DND-41 (cell line): ENCODE results near the gene NTM.

Source experiments
- ATAC-seq: fragments of 200-7000 bp; cut with Tn5 transposase; 3 replicates; pipeline ENCODE4 v1.9.1; 2021; ENCODE audit warnings: low read depth; ENCODE audit not compliant: insufficient read depth
- DNase-seq: peaks from one replicate; pipeline ENCODE4 v3.0.0-alpha.2; 2020
- H2AFZ ChIP-seq: 2 replicates; pipeline ENCODE4 v1.6.0; 2012; ENCODE audit warnings: low read depth, low read length
- H3K27ac ChIP-seq: 2 replicates; pipeline ENCODE4 v1.5.1; 2012; ENCODE audit warnings: low read length, inconsistent platforms
- H3K27me3 ChIP-seq: fragments of 200-600 bp; sonication (generic); 2 replicates; pipeline ENCODE4 v1.6.0; 2012; ENCODE audit warnings: low read length, mild to moderate bottlenecking, inconsistent platforms; ENCODE audit not compliant: insufficient read depth, poor library complexity
- H3K36me3 ChIP-seq: 2 replicates; pipeline ENCODE4 v1.5.1; 2012; ENCODE audit warnings: low read length, inconsistent platforms; ENCODE audit not compliant: insufficient read depth
- H3K4me1 ChIP-seq: 2 replicates; pipeline ENCODE4 v1.5.1; 2012; ENCODE audit warnings: mild to moderate bottlenecking, low read length; ENCODE audit not compliant: insufficient read depth
- H3K4me2 ChIP-seq: 2 replicates; pipeline ENCODE4 v1.6.0; 2012; ENCODE audit warnings: mild to moderate bottlenecking, moderate library complexity, low read length, inconsistent platforms; ENCODE audit not compliant: insufficient read depth
- H3K4me3 ChIP-seq, 2 experiments: fragments of 200-600 bp in 1 of 2; shearing (Covaris generic) in 1 of 2; 2 replicates each; pipeline ENCODE4 v1.5.1; 2012 to 2016; ENCODE audit warnings: inconsistent platforms in 2 of 2, low read length in 2 of 2, mild to moderate bottlenecking in 2 of 2, low read depth in 1 of 2, moderate library complexity in 1 of 2
- H3K79me2 ChIP-seq: 2 replicates; pipeline ENCODE4 v1.6.0; 2012; ENCODE audit warnings: low read length, inconsistent platforms; ENCODE audit not compliant: insufficient read depth
- H3K9ac ChIP-seq: 2 replicates; pipeline ENCODE4 v1.6.0; 2012; ENCODE audit warnings: low read depth, mild to moderate bottlenecking, inconsistent platforms, low read length, moderate library complexity
- H3K9me3 ChIP-seq: 2 replicates; pipeline ENCODE4 v1.5.1; 2012; ENCODE audit warnings: low read length, moderate library complexity, mild to moderate bottlenecking, inconsistent platforms; ENCODE audit not compliant: insufficient read depth, severe bottlenecking
- H4K20me1 ChIP-seq: 2 replicates; pipeline ENCODE4 v1.6.0; 2012; ENCODE audit warnings: low read length; ENCODE audit not compliant: insufficient read depth
- CTCF ChIP-seq: IDR thresholded peaks from 2 replicates; pipeline ENCODE4 v1.5.1; 2012; ENCODE audit warnings: borderline replicate concordance, low read length, moderate library complexity, mild to moderate bottlenecking; ENCODE audit not compliant: poor library complexity, severe bottlenecking; ENCODE audit errors: extremely low read depth
- EZH2 ChIP-seq: IDR thresholded peaks from 3 replicates; pipeline ENCODE4 v1.6.1; 2012; ENCODE audit warnings: borderline replicate concordance, low read depth, mild to moderate bottlenecking, moderate library complexity, low read length, inconsistent platforms; ENCODE audit not compliant: severe bottlenecking

NTM gene

GRCh38 chr11:132284611-132285010, 914.2 kb downstream of the NTM start:
- no peak for ATAC-seq
- Histone ChIP-seq H3K4me3 (no peak overlapping the region), H3K4me1 (no peaks in the 10 kb centered on the region)

GRCh38 chr11:132285631-132286030, 915.2 kb downstream of the NTM start:
- Histone ChIP-seq H3K9me3 (no peaks in the 10 kb centered on the region), H3K27ac (no peak overlapping the region), H3K36me3 (no peaks in the 10 kb centered on the region), H3K4me1 (no peaks in the 10 kb centered on the region), H3K9ac (no peak overlapping the region), H2AFZ (no peak overlapping the region), H3K79me2 (no peaks in the 10 kb centered on the region), H3K27me3 (no peaks in the 10 kb centered on the region), H3K4me2 (no peak overlapping the region), H4K20me1 (no peaks in the 10 kb centered on the region), H3K4me3 (no peak overlapping the region)
- TF ChIP-seq EZH2 (no peak), CTCF (no peak)
- no peak for ATAC-seq
- DNase-seq, result no peak

More at GRCh38 chr11:132284611-132285010, 914.2 kb downstream of the NTM start:
- Histone ChIP-seq H3K4me2 (no peak overlapping the region), H3K36me3 (no peaks in the 10 kb centered on the region), H3K79me2 (no peaks in the 10 kb centered on the region), H2AFZ (no peak overlapping the region), H3K9ac (no peak overlapping the region), H3K27me3 (no peaks in the 10 kb centered on the region), H4K20me1 (no peaks in the 10 kb centered on the region), H3K27ac (no peak overlapping the region), H3K9me3 (no peaks in the 10 kb centered on the region)
- TF ChIP-seq CTCF (no peak), EZH2 (no peak)
- no peak for DNase-seq

GRCh38 chr11:132286106-132286505, 915.7 kb downstream of the NTM start:
- TF ChIP-seq EZH2, result no peak

GRCh38 chr11:132288036-132288435, 917.6 kb downstream of the NTM start:
- DNase-seq, result no peak
- Histone ChIP-seq H2AFZ (no peak overlapping the region), H3K79me2 (no peaks in the 10 kb centered on the region), H3K4me3 (no peak overlapping the region), H3K36me3 (no peaks in the 10 kb centered on the region), H3K9ac (no peak overlapping the region), H3K9me3 (no peaks in the 10 kb centered on the region), H4K20me1 (no peaks in the 10 kb centered on the region), H3K27ac (no peak overlapping the region), H3K4me1 (no peaks in the 10 kb centered on the region), H3K27me3 (no peaks in the 10 kb centered on the region), H3K4me2 (no peak overlapping the region)
- ATAC-seq, result no peak
- TF ChIP-seq EZH2 (no peak), CTCF (no peak)

More at GRCh38 chr11:132286106-132286505, 915.7 kb downstream of the NTM start:
- Histone ChIP-seq H3K36me3 (no peaks in the 10 kb centered on the region), H3K9ac (no peak overlapping the region), H3K79me2 (no peaks in the 10 kb centered on the region), H3K27ac (no peak overlapping the region), H2AFZ (no peak overlapping the region), H4K20me1 (no peaks in the 10 kb centered on the region), H3K4me3 (no peak overlapping the region), H3K9me3 (no peaks in the 10 kb centered on the region), H3K27me3 (no peaks in the 10 kb centered on the region), H3K4me1 (no peaks in the 10 kb centered on the region), H3K4me2 (no peak overlapping the region)
- ATAC-seq, result no peak
- DNase-seq, result no peak
